EL (cell line): ENCODE results near the gene TMEM266.
A peak's percentile ranks its signal among the peaks of the same experiment; 100 is the strongest.

Experiments
- DNase-seq: peaks from one replicate; pipeline ENCODE4 v3.0.0-alpha.2; 2016

Gene TMEM266

GRCh38 chr15:76163457-76164295 is 103.9 kb downstream of the TMEM266 start:
- DNase-seq: peak; percentile 49

GRCh38 chr15:76164602-76165001 is 104.8 kb downstream of the TMEM266 start:
- DNase-seq: no peak

- no peak for DNase-seq
Measured at GRCh38 chr15:76165951-76166350, 106.2 kb downstream of the TMEM266 start.

GRCh38 chr15:76168237-76168984 is 108.6 kb downstream of the TMEM266 start:
- no peak for DNase-seq

- DNase-seq: peak; percentile 44
Measured at GRCh38 chr15:76169018-76169417, 109.2 kb downstream of the TMEM266 start.

- peak; percentile 43 for DNase-seq
Measured at GRCh38 chr15:76169911-76170800, 110.4 kb downstream of the TMEM266 start.

- DNase-seq: no peak
Measured at GRCh38 chr15:76172782-76173181, 113.0 kb downstream of the TMEM266 start.

- DNase-seq: no peak
Measured at GRCh38 chr15:76173317-76173834, 113.6 kb downstream of the TMEM266 start.

GRCh38 chr15:76174654-76175053 is 114.9 kb downstream of the TMEM266 start:
- DNase-seq: no peak

- DNase-seq: no peak
Measured at GRCh38 chr15:76175442-76175841, 115.7 kb downstream of the TMEM266 start.

GRCh38 chr15:76176059-76176458 is 116.3 kb downstream of the TMEM266 start:
- no peak for DNase-seq

- DNase-seq: no peak
Measured at GRCh38 chr15:76176487-76177085, 116.8 kb downstream of the TMEM266 start.

- peak; percentile 81 for DNase-seq
Measured at GRCh38 chr15:76177491-76178040, 117.8 kb downstream of the TMEM266 start.

GRCh38 chr15:76178296-76179000 is 118.7 kb downstream of the TMEM266 start:
- no peak for DNase-seq

- no peak for DNase-seq
Measured at GRCh38 chr15:76179023-76179422, 119.2 kb downstream of the TMEM266 start.

GRCh38 chr15:76180321-76180720 is 120.5 kb downstream of the TMEM266 start:
- DNase-seq: no peak

- no peak for DNase-seq
Measured at GRCh38 chr15:76181705-76182107, 121.9 kb downstream of the TMEM266 start.

- DNase-seq: no peak
Measured at GRCh38 chr15:76183930-76184649, 124.3 kb downstream of the TMEM266 start.

GRCh38 chr15:76184650-76185035 is 124.9 kb downstream of the TMEM266 start:
- DNase-seq: no peak

GRCh38 chr15:76185716-76186115 is 125.9 kb downstream of the TMEM266 start:
- DNase-seq: peak; percentile 89

GRCh38 chr15:76187163-76187562 is 127.4 kb downstream of the TMEM266 start:
- DNase-seq: no peak
